A673 (cell line): Measurements from ENCODE around the gene ALPI.

Experiments
- EZH2 ChIP-seq: fragments of 200-600 bp; sonication (generic); IDR thresholded peaks from 2 replicates; pipeline ENCODE4 v1.6.1; 2017; ENCODE audit warnings: borderline replicate concordance, low read depth, mild to moderate bottlenecking, mixed read lengths, antibody characterized with exemption, low read length; ENCODE audit not compliant: poor library complexity, severe bottlenecking
- TF ChIP-seq, protein P1 (sequence below): fragments of 300-800, 200-600 bp; sonication (generic); conservative IDR thresholded peaks from 2 replicates; pipeline ENCODE4 v1.5.1; 2017; ENCODE audit warnings: low read depth, mild to moderate bottlenecking, antibody characterized with exemption, low read length, moderate library complexity, mixed read lengths

GRCh38 chr2:232503809-232504323 is 47.9 kb downstream of the ALPI start:
- TF ChIP-seq, protein P1, sequence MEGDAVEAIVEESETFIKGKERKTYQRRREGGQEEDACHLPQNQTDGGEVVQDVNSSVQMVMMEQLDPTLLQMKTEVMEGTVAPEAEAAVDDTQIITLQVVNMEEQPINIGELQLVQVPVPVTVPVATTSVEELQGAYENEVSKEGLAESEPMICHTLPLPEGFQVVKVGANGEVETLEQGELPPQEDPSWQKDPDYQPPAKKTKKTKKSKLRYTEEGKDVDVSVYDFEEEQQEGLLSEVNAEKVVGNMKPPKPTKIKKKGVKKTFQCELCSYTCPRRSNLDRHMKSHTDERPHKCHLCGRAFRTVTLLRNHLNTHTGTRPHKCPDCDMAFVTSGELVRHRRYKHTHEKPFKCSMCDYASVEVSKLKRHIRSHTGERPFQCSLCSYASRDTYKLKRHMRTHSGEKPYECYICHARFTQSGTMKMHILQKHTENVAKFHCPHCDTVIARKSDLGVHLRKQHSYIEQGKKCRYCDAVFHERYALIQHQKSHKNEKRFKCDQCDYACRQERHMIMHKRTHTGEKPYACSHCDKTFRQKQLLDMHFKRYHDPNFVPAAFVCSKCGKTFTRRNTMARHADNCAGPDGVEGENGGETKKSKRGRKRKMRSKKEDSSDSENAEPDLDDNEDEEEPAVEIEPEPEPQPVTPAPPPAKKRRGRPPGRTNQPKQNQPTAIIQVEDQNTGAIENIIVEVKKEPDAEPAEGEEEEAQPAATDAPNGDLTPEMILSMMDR = no peak
- TF ChIP-seq EZH2 = no peak
